GM19467 (cell line): ENCODE data around the gene SSC4D.
"Not testable (repeated sequence)": the region's sequence is repeated elsewhere in the genome, so short reads cannot be mapped to it uniquely, and the experiment has no call there.

Source experiments
- ATAC-seq: cut with Tn5 transposase; IDR thresholded peaks from one replicate; pipeline ENCODE4 v1.9.1; 2021; ENCODE audit warnings: mild to moderate bottlenecking, moderate library complexity; ENCODE audit not compliant: unreplicated experiment

The SSC4D gene

GRCh38 chr7:76423666-76424412, 14.3 kb upstream of the SSC4D start:
- ATAC-seq, result no peak

- not testable (repeated sequence) for ATAC-seq
Measured at GRCh38 chr7:76421097-76421496, 11.6 kb upstream of the SSC4D start.

- ATAC-seq, result not testable (repeated sequence)
Measured at GRCh38 chr7:76417654-76418310, 8.3 kb upstream of the SSC4D start.

GRCh38 chr7:76412249-76412648, 2.8 kb upstream of the SSC4D start:
- no peak for ATAC-seq

GRCh38 chr7:76411626-76412025, 2.1 kb upstream of the SSC4D start:
- no peak for ATAC-seq

- ATAC-seq, result no peak
Measured at GRCh38 chr7:76408121-76408560, 1.4 kb downstream of the SSC4D start.

GRCh38 chr7:76407718-76408117, 1.8 kb downstream of the SSC4D start:
- ATAC-seq, result no peak

GRCh38 chr7:76405738-76406137, 3.8 kb downstream of the SSC4D start:
- ATAC-seq, result no peak

- ATAC-seq, result no peak
Measured at GRCh38 chr7:76403780-76404494, 5.6 kb downstream of the SSC4D start.

GRCh38 chr7:76403097-76403496, 6.4 kb downstream of the SSC4D start:
- ATAC-seq, result not testable (repeated sequence)

- no peak for ATAC-seq
Measured at GRCh38 chr7:76400248-76400647, 9.2 kb downstream of the SSC4D start.

- no peak for ATAC-seq
Measured at GRCh38 chr7:76397409-76398183, 11.9 kb downstream of the SSC4D start.

- ATAC-seq, result no peak
Measured at GRCh38 chr7:76396864-76397263, 12.6 kb downstream of the SSC4D start.

- no peak for ATAC-seq
Measured at GRCh38 chr7:76395965-76396726, 13.4 kb downstream of the SSC4D start.

- ATAC-seq, result not testable (repeated sequence)
Measured at GRCh38 chr7:76395605-76395964, 13.9 kb downstream of the SSC4D start.

- ATAC-seq, result no peak
Measured at GRCh38 chr7:76394957-76395356, 14.5 kb downstream of the SSC4D start.

GRCh38 chr7:76393116-76394031, 16.1 kb downstream of the SSC4D start:
- peak; percentile 84 for ATAC-seq

GRCh38 chr7:76392531-76393115, 16.9 kb downstream of the SSC4D start:
- ATAC-seq, result no peak

- ATAC-seq, result no peak
Measured at GRCh38 chr7:76390092-76390491, 19.4 kb downstream of the SSC4D start.
